DND-41 (cell line): ENCODE results near the gene ZDHHC16.

Experiments used
- ATAC-seq: fragments of 200-7000 bp; cut with Tn5 transposase; 3 replicates; pipeline ENCODE4 v1.9.1; 2021; ENCODE audit warnings: low read depth; ENCODE audit not compliant: insufficient read depth
- DNase-seq: peaks from one replicate; pipeline ENCODE4 v3.0.0-alpha.2; 2020
- H2AFZ ChIP-seq: 2 replicates; pipeline ENCODE4 v1.6.0; 2012; ENCODE audit warnings: low read depth, low read length
- H3K27ac ChIP-seq: 2 replicates; pipeline ENCODE4 v1.5.1; 2012; ENCODE audit warnings: low read length, inconsistent platforms
- H3K27me3 ChIP-seq: fragments of 200-600 bp; sonication (generic); 2 replicates; pipeline ENCODE4 v1.6.0; 2012; ENCODE audit warnings: low read length, mild to moderate bottlenecking, inconsistent platforms; ENCODE audit not compliant: insufficient read depth, poor library complexity
- H3K36me3 ChIP-seq: 2 replicates; pipeline ENCODE4 v1.5.1; 2012; ENCODE audit warnings: low read length, inconsistent platforms; ENCODE audit not compliant: insufficient read depth
- H3K4me1 ChIP-seq: 2 replicates; pipeline ENCODE4 v1.5.1; 2012; ENCODE audit warnings: mild to moderate bottlenecking, low read length; ENCODE audit not compliant: insufficient read depth
- H3K4me2 ChIP-seq: 2 replicates; pipeline ENCODE4 v1.6.0; 2012; ENCODE audit warnings: mild to moderate bottlenecking, moderate library complexity, low read length, inconsistent platforms; ENCODE audit not compliant: insufficient read depth
- H3K4me3 ChIP-seq, 2 experiments: fragments of 200-600 bp in 1 of 2; shearing (Covaris generic) in 1 of 2; 2 replicates each; pipeline ENCODE4 v1.5.1; 2012 to 2016; ENCODE audit warnings: inconsistent platforms in 2 of 2, low read length in 2 of 2, mild to moderate bottlenecking in 2 of 2, low read depth in 1 of 2, moderate library complexity in 1 of 2
- H3K79me2 ChIP-seq: 2 replicates; pipeline ENCODE4 v1.6.0; 2012; ENCODE audit warnings: low read length, inconsistent platforms; ENCODE audit not compliant: insufficient read depth
- H3K9ac ChIP-seq: 2 replicates; pipeline ENCODE4 v1.6.0; 2012; ENCODE audit warnings: low read depth, mild to moderate bottlenecking, inconsistent platforms, low read length, moderate library complexity
- H3K9me3 ChIP-seq: 2 replicates; pipeline ENCODE4 v1.5.1; 2012; ENCODE audit warnings: low read length, moderate library complexity, mild to moderate bottlenecking, inconsistent platforms; ENCODE audit not compliant: insufficient read depth, severe bottlenecking
- H4K20me1 ChIP-seq: 2 replicates; pipeline ENCODE4 v1.6.0; 2012; ENCODE audit warnings: low read length; ENCODE audit not compliant: insufficient read depth
- EZH2 ChIP-seq: IDR thresholded peaks from 3 replicates; pipeline ENCODE4 v1.6.1; 2012; ENCODE audit warnings: borderline replicate concordance, low read depth, mild to moderate bottlenecking, moderate library complexity, low read length, inconsistent platforms; ENCODE audit not compliant: severe bottlenecking
- TF ChIP-seq, protein P1 (sequence below): IDR thresholded peaks from 2 replicates; pipeline ENCODE4 v1.5.1; 2012; ENCODE audit warnings: borderline replicate concordance, low read length, moderate library complexity, mild to moderate bottlenecking; ENCODE audit not compliant: poor library complexity, severe bottlenecking; ENCODE audit errors: extremely low read depth

The ZDHHC16 gene

GRCh38 chr10:97456034-97456685 lies 10.2 kb downstream of the ZDHHC16 start:
- Histone ChIP-seq H3K79me2 (peaks cover 15% of the 10 kb centered on the region; the same call in 1 of the 2 replicates), H3K27me3 (no peaks in the 10 kb centered on the region), H3K4me1 (no peaks in the 10 kb centered on the region), H3K9ac (no peak overlapping the region), H4K20me1 (peaks cover 17% of the 10 kb centered on the region), H3K4me2 (no peak overlapping the region), H3K4me3 (no peak overlapping the region), H2AFZ (no peak overlapping the region), H3K36me3 (peaks cover 98% of the 10 kb centered on the region), H3K9me3 (no peaks in the 10 kb centered on the region), H3K27ac (no peak overlapping the region)
- ATAC-seq, result 0 out of 3 replicates have a peak, but pooled peaks have one; percentile 2
- TF ChIP-seq, protein P1, sequence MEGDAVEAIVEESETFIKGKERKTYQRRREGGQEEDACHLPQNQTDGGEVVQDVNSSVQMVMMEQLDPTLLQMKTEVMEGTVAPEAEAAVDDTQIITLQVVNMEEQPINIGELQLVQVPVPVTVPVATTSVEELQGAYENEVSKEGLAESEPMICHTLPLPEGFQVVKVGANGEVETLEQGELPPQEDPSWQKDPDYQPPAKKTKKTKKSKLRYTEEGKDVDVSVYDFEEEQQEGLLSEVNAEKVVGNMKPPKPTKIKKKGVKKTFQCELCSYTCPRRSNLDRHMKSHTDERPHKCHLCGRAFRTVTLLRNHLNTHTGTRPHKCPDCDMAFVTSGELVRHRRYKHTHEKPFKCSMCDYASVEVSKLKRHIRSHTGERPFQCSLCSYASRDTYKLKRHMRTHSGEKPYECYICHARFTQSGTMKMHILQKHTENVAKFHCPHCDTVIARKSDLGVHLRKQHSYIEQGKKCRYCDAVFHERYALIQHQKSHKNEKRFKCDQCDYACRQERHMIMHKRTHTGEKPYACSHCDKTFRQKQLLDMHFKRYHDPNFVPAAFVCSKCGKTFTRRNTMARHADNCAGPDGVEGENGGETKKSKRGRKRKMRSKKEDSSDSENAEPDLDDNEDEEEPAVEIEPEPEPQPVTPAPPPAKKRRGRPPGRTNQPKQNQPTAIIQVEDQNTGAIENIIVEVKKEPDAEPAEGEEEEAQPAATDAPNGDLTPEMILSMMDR, result no peak
- no peak for TF ChIP-seq EZH2
- DNase-seq, result no peak

GRCh38 chr10:97456686-97457065 lies 10.7 kb downstream of the ZDHHC16 start:
- H3K27ac ChIP-seq, result no peak overlapping the region
- H3K9ac ChIP-seq, result no peak overlapping the region
- H3K4me3 ChIP-seq, result no peak overlapping the region
- H3K4me1 ChIP-seq, result no peaks in the 10 kb centered on the region
- no peak overlapping the region for H3K4me2 ChIP-seq
- no peaks in the 10 kb centered on the region for H3K9me3 ChIP-seq
- no peak overlapping the region for H2AFZ ChIP-seq
- peaks cover 99% of the 10 kb centered on the region for H3K36me3 ChIP-seq
- TF ChIP-seq EZH2, result no peak
- TF ChIP-seq, protein P1, result no peak
- peaks cover 11% of the 10 kb centered on the region; the same call in 1 of the 2 replicates for H3K79me2 ChIP-seq
- ATAC-seq (no peak), DNase-seq (no peak)
- H4K20me1 ChIP-seq, result peaks cover 17% of the 10 kb centered on the region
- no peaks in the 10 kb centered on the region for H3K27me3 ChIP-seq

GRCh38 chr10:97459111-97459510 lies 13.1 kb downstream of the ZDHHC16 start:
- Histone ChIP-seq H3K36me3 (peaks cover 99% of the 10 kb centered on the region), H3K4me1 (no peaks in the 10 kb centered on the region), H3K9ac (no peak overlapping the region), H3K27ac (no peak overlapping the region), H3K4me2 (no peak overlapping the region), H4K20me1 (peaks cover 9% of the 10 kb centered on the region), H2AFZ (no peak overlapping the region), H3K9me3 (no peaks in the 10 kb centered on the region), H3K79me2 (no peaks in the 10 kb centered on the region), H3K4me3 (no peak overlapping the region), H3K27me3 (no peaks in the 10 kb centered on the region)
- ATAC-seq (no peak), DNase-seq (no peak)
- TF ChIP-seq EZH2, result no peak

GRCh38 chr10:97459933-97460332 lies 14.0 kb downstream of the ZDHHC16 start:
- Histone ChIP-seq H3K36me3 (peaks cover 98% of the 10 kb centered on the region), H3K4me2 (no peak overlapping the region), H3K79me2 (no peaks in the 10 kb centered on the region), H3K27ac (no peak overlapping the region), H3K4me1 (no peaks in the 10 kb centered on the region), H3K27me3 (no peaks in the 10 kb centered on the region), H2AFZ (no peak overlapping the region), H3K9me3 (no peaks in the 10 kb centered on the region), H3K4me3 (no peak overlapping the region), H4K20me1 (peaks cover 8% of the 10 kb centered on the region), H3K9ac (no peak overlapping the region)
- no peak for TF ChIP-seq EZH2
- TF ChIP-seq, protein P1, result no peak
- no peak for ATAC-seq
- DNase-seq, result no peak
